ENCODE data around the gene SCARF1.

Gene SCARF1

GRCh38 chr17:1604831-1605528, 40.6 kb downstream of the SCARF1 start:
- no peak for DNase-seq (ENCODE audit: low read depth)

- no peak for DNase-seq (ENCODE audit: low read depth)
These were observed 44.0 kb downstream of the SCARF1 start for GRCh38 chr17:1601571-1601970.

- no peak for DNase-seq (ENCODE audit: low read depth)
These were observed 47.0 kb downstream of the SCARF1 start for GRCh38 chr17:1598399-1599095.

DNA sequence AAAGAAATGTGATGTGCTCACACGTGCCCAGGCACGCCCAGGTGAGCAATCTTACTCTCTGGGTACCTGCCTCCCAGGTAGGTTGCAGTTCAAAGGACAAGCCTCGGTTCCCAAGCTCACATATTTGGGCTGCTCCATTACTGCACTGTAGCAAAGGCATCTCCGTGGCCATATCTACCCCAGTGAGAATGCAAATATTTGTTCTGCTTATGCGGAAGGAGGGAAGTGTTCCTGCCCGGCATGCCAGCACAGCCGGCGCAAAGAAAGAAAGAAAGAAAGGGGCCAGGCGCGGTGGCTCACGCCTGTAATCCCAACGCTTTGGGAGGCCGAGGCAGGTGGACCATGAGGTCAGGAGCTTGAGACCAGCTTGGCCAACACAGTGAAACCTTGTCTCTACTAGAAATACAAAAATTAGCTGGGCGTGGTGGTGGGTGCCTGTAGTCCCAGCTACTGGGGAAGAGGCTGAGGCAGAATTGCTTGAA, 47.6 kb downstream of the SCARF1 start:
- no peak for DNase-seq (ENCODE audit: low read depth)

GRCh38 chr17:1593630-1593931, 52.0 kb downstream of the SCARF1 start:
- DNase-seq (ENCODE audit: low read depth), result no peak

DNA sequence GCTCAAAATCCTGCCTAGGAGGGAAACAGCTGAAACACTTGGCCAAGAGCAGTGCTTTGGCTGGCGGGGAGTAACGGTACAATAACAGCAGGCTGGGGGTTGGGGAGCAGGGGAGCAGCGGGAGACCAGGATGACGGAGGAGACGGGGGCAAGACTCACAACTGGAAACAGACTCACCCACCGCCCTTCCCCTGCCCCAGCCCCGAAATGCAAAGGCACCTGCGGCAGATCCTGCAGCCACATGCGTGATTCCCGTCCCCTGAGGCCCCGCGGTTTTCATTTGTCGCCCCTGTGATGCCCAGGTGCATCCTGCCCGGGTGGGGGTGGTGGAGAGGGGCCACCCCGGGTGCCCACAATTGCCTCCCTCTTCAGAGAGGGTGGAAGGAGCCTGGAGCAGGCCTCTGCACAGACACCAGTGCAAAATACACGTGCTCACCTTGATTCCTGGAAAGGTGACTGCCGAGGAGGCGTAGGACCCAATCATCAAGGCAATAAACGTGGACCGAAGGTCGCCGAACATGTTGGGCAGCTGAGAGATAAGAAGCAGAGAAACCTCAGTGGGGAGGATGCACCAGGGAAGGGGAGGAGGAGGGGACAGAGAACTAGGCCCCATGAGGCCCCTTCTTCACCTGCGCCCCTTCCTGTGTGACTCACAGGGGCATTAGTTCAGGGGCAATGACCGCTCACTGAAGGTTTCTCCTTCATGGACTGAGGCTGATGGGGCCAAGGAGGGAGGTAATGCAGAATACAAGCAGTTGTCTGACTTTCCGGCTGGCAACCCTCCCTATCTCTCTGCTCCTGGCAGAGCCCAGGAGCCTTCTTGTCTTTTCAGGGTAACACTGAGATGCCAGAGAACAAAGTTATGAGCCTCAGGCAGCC, 52.5 kb downstream of the SCARF1 start:
- no peak for DNase-seq (ENCODE audit: low read depth)

DNA sequence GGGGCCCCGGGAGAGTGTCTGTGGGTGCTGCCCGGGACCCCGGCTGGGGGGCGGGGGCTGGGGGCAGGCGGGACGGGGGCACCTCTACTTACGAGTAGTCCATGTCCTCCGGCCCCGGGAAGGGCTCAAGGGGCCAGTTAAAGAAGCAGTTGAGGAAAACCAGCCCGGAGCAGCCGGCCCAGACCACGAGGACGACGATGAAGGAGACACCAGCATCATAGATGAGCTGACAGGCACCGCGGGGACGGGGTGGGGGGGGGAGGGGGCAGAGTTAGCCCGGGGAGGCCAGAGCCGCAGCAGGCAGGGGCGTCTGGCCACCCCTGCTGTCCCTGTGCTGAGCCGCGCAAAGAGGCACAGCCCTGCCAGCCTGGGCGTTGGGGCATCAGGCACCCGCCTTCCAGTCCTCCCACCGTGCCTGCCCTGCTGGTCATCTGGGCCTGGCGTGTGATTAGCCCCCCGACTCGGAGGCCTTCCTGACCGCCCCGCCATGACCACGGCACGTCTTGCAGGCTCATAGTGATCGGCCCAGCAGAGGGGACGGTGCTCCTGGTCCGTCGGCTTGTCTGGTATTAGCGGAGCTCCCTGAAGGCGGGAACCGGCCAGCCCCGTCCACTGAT, 54.0 kb downstream of the SCARF1 start:
- no peak for DNase-seq (ENCODE audit: low read depth)

DNA sequence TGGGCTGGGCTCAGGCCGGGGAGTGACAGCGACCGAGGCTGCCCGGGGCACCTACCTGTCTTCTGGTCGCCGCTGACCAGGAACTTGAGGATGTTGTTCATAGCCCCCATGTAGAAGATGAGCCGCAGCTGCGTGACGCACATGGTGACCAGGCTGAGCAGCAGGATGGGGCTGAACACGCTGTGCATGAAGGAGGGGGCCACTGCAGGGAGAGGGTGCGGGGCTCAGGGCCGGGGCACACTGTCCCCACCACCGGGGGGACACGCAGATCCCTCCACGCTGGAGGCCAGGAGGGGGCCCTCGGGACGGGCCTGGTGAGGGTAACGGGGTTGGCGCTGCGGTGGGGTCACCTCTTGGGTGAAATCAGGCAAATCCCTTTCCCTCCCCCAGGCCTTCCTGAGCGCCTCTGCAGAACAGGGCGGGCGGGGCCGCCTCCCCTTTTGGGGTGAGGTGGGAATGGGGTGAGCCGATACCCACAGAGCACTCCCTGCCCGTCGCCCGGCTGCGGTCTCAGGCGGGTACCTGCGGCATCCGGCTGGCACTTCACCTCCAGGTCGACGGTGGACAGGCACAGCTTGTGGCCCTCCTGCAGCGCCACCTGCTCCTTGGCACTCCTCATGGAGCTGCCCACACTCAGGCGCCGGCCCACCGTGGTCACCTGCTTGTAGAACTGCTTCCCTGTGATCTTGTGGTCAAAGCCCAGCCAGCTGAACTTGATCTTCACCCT, 54.6 kb downstream of the SCARF1 start:
- no peak for DNase-seq (ENCODE audit: low read depth)

- DNase-seq (ENCODE audit: low read depth), result peak; percentile 92
These were observed 55.3 kb downstream of the SCARF1 start for GRCh38 chr17:1590029-1590746.

DNA sequence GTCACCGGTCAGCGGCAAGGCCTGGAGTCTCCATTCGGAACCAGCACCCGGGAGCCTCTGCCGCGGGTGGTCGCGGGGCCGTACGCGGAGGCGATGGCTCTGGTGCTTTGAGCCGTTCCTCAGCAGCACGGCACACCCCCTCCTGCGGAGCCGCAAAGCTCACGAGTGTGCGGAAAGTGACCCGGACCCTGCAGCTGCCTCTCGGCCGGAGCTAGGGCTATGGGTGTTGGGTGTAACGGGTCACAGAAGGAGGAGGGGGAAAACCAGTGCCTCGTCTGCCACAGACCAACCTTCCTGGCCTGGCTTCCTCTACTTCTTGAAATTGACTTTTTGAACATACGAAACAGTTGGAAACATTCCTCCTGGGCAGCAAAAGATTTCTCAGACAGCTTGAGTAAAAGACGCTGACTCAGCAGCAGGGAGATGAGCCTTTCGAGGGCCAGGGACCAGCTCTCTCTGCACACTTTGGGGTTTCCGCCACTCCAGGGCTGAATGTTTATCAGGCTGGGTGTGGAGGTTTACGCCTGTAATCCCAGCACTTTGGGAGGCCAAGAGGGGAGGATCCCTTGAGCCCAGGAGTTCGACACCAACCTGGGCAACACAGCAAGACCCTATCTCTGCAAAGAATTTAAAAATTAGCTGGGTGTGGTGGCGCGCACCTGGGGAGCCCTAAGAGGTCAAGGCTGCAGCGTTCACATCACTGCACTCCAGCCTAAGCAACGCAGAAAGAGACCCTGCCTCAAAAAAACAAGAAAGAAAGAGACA, 56.5 kb downstream of the SCARF1 start:
- peak; percentile 82 for DNase-seq (ENCODE audit: low read depth)

GRCh38 chr17:1584167-1584566, 61.4 kb downstream of the SCARF1 start:
- DNase-seq (ENCODE audit: low read depth), result no peak
